Thymus (tissue), 11 donors: ENCODE results near the gene LPGAT1. TPM values are rescaled to one million over a fixed set of nuclear protein-coding genes. Genes with fewer than 3 reads are reported as not detected.

ENCODE experiments used
- DNase-seq, 9 donors: peaks; one replicate each; pipeline ENCODE4 v3.0.0-alpha.2; 2013; ENCODE audit warnings: low spot score in 9 of 9, low read depth in 6 of 9, missing footprints in 1 of 9
- H3K27ac ChIP-seq, 2 donors: one replicate each; pipeline ENCODE4 v1.5.1; 2013; ENCODE audit warnings: control low read depth in 1 of 2, low read depth in 1 of 2, low read length in 1 of 2, mild to moderate bottlenecking in 1 of 2, moderate library complexity in 1 of 2
- H3K27me3 ChIP-seq, 2 donors: one replicate each; pipeline ENCODE4 v1.5.1; 2013; ENCODE audit warnings: low read length in 1 of 2; ENCODE audit not compliant: control insufficient read depth in 2 of 2, insufficient read depth in 1 of 2
- H3K36me3 ChIP-seq, 2 donors: one replicate each; pipeline ENCODE4 v1.5.1; 2013; ENCODE audit warnings: low read length in 1 of 2, mild to moderate bottlenecking in 1 of 2, moderate library complexity in 1 of 2; ENCODE audit not compliant: control insufficient read depth in 2 of 2, insufficient read depth in 2 of 2
- H3K4me1 ChIP-seq, 2 donors: one replicate each; pipeline ENCODE4 v1.5.1; 2013; ENCODE audit warnings: low read length in 2 of 2; ENCODE audit not compliant: control insufficient read depth in 2 of 2, insufficient read depth in 2 of 2
- H3K4me3 ChIP-seq, 2 donors: one replicate each; pipeline ENCODE4 v1.5.1; 2013; ENCODE audit warnings: low read length in 2 of 2, control low read depth in 1 of 2, mild to moderate bottlenecking in 1 of 2
- H3K9me3 ChIP-seq, 2 donors: one replicate each; pipeline ENCODE4 v1.5.1; 2013; ENCODE audit warnings: low read length in 1 of 2, mild to moderate bottlenecking in 1 of 2; ENCODE audit not compliant: control insufficient read depth in 2 of 2, insufficient read depth in 1 of 2
- WGBS: extraction: QIAGEN DNeasy Blood & Tissue Kit; methylation state at CpG from one replicate; pipeline ENCODE4 v1.1.7; 2013; 5-methylcytosine and 5-hydroxymethylcytosine counted together
- polyA plus RNA-seq: library from polyadenylated mRNA; stranded (reverse); fragments of 200-250 nt; gene quantifications from one replicate; pipeline ENCODE4 v1.2.3, GENCODE V29; 2013
- total RNA-seq: library from RNA; stranded (reverse); fragments of 120-200 nt; gene quantifications from one replicate; pipeline ENCODE4 v1.2.4, GENCODE V29; 2013
- donor health status: healthy.

LPGAT1 gene
- total and polyA plus RNA-seq, 2 donors, result 10.2 to 10.8 TPM

DNA sequence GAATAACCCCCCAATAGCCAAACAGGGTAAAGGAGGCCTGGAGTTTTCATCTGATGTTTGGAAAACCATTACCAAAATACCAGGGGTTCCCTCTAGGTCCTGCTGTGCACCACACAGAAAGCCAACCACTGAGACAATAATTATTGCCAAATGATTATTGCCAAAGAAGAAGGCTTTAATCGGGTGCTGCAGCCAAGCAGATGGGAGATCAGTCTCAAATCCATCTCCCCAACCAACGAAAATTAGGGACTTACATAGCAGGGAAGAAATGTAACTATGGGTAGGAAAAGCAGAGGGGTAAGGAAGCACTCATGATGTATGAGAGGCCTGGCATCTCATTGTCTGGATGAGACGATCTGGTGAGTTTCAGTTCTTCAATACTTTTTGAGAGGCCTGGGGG lies 28.8 kb upstream of the LPGAT1 start:
- no peak for DNase-seq
- no peaks in the 10 kb centered on the region for H3K27me3 ChIP-seq
- no peak overlapping the region for H3K4me3 ChIP-seq
- H3K4me1 ChIP-seq, result no peaks in the 10 kb centered on the region
- 91% methylated on average over 3 of the region's 3 CpGs for WGBS
- no peaks in the 10 kb centered on the region for H3K36me3 ChIP-seq
- peaks cover 0 to 4% of the 10 kb centered on the region in 2 donors for H3K9me3 ChIP-seq
- H3K27ac ChIP-seq, result no peak overlapping the region

DNA sequence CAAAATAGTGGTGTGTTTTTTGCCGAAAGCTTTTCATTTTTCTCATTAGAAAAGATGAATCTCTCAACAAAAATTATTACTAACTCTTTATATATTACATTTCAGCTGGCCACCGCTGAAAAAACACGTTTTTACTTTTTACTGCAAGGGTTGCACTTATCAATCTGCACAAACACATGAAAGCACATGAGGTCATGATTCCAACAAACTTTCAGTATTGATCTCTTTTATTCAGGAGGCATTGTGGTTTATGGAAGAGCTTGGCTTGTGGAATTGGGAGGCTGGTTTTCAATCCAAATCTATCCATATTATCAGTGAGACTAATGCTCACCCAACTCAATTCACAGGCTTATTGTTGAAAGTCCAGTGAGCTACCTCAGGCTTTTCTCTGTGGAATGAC lies 20.6 kb upstream of the LPGAT1 start:
- no peaks in the 10 kb centered on the region for H3K4me1 ChIP-seq
- 62% methylated on average over 3 of the region's 3 CpGs for WGBS
- H3K27ac ChIP-seq, result no peak overlapping the region
- DNase-seq, result no peak
- no peaks in the 10 kb centered on the region for H3K36me3 ChIP-seq
- no peaks in the 10 kb centered on the region for H3K27me3 ChIP-seq
- H3K9me3 ChIP-seq, result no peaks in the 10 kb centered on the region
- H3K4me3 ChIP-seq, result no peak overlapping the region

DNA sequence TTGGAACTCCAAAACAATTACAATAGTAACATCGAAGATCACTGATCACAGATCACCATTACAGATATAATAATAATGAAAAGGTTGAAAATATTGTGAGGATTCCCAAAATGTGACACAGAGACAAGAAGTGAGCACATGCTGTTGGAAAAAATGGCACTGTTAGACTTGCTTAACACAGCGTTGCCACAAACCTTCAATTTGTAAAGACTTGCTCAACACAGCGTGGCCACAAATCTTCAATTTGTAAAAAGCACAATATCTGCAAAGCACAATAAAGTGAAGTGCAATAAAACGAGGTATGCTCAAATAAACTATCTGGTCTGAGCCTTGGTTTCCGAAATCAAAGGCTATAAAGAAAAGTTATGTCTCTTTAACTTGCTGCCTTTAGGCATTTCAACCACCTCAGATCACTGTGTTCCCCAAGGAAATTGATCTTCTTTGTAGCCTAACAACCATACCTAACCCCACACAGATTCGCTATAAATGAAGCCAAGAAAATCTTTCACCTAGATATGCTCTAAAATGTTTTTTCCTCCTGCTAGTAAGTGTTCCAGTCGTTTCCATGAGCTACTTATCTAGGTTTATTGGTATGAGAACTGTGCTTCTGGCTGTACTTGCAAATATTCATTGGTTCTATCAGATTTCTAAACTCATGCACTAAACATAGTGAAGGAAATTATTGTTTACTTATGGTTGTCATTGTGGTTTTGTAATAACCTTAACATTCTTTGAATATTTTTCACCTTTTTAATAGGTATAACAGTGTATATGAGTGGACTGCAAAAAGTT lies 13.1 kb upstream of the LPGAT1 start:
- H3K4me1 ChIP-seq, result peaks cover 4 to 9% of the 10 kb centered on the region in 2 donors
- H3K4me3 ChIP-seq, result no peak overlapping the region
- DNase-seq, result no peak
- no peaks in the 10 kb centered on the region for H3K36me3 ChIP-seq
- H3K27ac ChIP-seq, result no peak overlapping the region
- 98% methylated on average over 7 of the region's 7 CpGs for WGBS
- H3K9me3 ChIP-seq, result no peaks in the 10 kb centered on the region
- H3K27me3 ChIP-seq, result no peaks in the 10 kb centered on the region

DNA sequence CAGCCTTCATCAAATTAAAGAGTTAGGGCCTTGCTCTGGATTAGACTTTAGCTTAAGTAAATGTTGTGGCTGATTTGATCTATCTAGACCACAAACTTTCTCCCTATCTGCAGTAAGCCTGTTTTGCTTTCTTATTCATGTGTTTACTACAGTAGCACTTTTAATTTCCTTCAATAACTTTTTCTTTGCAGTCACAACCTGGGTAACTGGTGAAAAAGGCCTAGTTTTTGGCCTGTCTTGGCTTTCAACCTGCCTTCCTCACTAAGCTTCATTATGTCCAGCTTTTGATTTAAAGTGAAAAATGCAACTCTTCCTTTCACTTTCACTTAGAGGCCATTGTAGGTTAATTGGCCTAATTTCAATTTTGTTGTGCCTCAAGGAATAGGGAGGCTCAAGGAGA lies 12.5 kb upstream of the LPGAT1 start:
- H3K36me3 ChIP-seq, result no peaks in the 10 kb centered on the region
- no peak overlapping the region for H3K4me3 ChIP-seq
- H3K4me1 ChIP-seq, result peaks cover 4 to 9% of the 10 kb centered on the region in 2 donors
- H3K27me3 ChIP-seq, result no peaks in the 10 kb centered on the region
- no peaks in the 10 kb centered on the region for H3K9me3 ChIP-seq
- H3K27ac ChIP-seq, result peak overlapping the region in 1 of 2 donors; percentile 46
- DNase-seq, result peak in 1 of 9 donors; percentile 33

DNA sequence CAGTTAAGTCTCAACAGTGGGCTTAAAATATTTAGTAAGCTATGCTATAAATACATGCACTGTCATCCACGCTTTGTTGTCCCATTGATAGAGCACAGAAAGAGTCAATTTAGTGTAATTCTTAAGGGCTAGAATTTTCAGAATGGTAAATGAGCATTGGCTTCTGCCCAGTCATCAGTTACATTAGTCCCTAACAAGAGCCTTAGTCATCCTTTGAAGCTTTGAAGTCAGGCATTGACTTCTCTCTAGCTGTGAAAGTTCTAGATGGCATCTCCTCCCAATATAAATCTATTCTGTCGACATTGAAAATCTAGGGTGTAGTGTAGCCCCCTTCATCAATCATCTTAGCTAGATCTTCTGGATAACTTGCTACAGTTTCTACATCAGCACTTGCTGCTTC lies 12.0 kb upstream of the LPGAT1 start:
- H3K27ac ChIP-seq, result no peak overlapping the region
- H3K36me3 ChIP-seq, result no peaks in the 10 kb centered on the region
- WGBS, result 94% methylated on average over 2 of the region's 2 CpGs
- peaks cover 4 to 9% of the 10 kb centered on the region in 2 donors for H3K4me1 ChIP-seq
- H3K4me3 ChIP-seq, result no peak overlapping the region
- no peak for DNase-seq
- no peaks in the 10 kb centered on the region for H3K9me3 ChIP-seq
- no peaks in the 10 kb centered on the region for H3K27me3 ChIP-seq

DNA sequence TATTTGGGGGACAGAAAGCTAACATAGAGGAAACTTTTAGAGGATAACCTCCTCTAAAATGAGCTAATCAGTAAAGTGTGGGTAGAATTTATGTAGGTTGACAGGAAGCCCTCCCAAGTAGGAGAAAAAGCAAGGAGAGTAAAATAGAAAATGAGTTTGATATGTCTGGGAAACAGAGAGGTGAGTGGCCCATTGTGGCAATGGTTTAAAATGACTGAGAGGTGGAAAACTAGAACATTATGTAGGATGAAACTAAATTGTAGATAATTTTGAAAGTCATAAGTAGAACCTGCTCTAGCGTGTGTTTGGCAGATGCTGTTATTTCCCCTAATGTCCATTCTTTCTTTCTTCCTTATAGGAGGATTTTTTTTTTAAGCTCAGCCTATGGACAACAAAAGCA lies 8.5 kb upstream of the LPGAT1 start:
- DNase-seq, result no peak
- no peak overlapping the region for H3K27ac ChIP-seq
- H3K4me1 ChIP-seq, result peaks cover 4 to 9% of the 10 kb centered on the region in 2 donors
- H3K4me3 ChIP-seq, result no peak overlapping the region
- no peaks in the 10 kb centered on the region for H3K36me3 ChIP-seq
- H3K9me3 ChIP-seq, result no peaks in the 10 kb centered on the region
- WGBS, result 97% methylated on average over 1 of the region's 1 CpG
- no peaks in the 10 kb centered on the region for H3K27me3 ChIP-seq

DNA sequence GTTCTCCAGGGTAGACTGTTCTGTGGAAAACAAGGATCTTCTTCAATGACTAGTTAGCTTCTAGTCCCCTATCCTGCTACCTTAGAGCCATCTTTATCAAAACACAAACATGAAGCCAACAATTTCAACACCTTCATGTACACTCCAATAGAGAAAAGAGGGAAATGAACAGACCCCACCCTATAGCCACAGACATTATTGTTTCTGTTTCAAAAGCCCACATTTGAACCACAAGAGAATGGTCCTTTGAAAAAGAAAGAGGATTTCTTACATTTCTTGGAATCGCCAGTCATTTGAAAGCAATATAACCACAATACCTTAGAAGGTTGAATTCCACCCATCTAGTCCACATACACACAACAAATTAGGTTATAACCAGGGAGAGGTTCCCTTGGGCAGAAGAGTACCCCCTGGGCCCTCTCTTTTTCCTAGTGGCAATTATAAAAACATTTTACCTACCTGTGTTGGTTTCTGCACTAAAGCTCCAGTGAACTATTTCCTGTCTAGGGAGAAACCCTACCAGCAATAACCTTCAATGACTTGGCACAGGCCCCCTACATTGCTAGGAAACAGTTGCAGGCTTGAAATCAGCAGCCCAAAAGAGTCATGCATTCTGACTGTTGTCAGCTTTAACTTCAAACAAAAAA lies 2.7 kb upstream of the LPGAT1 start:
- Histone ChIP-seq H3K4me1 (peaks cover 9 to 13% of the 10 kb centered on the region in 2 donors), H3K36me3 (no peaks in the 10 kb centered on the region), H3K27me3 (peaks cover 0 to 12% of the 10 kb centered on the region in 2 donors), H3K9me3 (no peaks in the 10 kb centered on the region), H3K4me3 (no peak overlapping the region), H3K27ac (no peak overlapping the region)
- 24% methylated on average over 1 of the region's 1 CpG for WGBS
- peak in 1 of 9 donors; percentile 40 for DNase-seq

DNA sequence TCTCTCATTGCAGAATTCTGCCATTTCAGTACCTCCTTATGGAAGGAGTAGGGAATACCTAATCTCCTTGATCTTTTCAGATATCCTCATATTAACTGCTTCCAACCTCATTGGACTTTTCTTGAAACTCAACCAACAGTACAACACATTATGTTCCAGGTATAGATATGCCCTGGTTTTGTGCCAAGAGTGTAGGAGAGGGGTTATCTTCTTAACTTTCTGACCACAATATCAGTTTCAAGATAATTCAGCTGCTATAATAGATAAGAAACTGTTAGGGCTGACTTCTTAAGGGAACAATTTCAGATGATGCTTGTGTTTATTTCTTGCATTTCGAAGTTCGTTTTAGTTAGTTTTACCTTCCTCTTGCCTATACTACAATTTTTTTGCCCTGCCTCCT lies 2.1 kb upstream of the LPGAT1 start:
- Histone ChIP-seq H3K4me1 (peaks cover 9 to 13% of the 10 kb centered on the region in 2 donors), H3K27ac (no peak overlapping the region), H3K4me3 (no peak overlapping the region), H3K9me3 (no peaks in the 10 kb centered on the region), H3K36me3 (no peaks in the 10 kb centered on the region), H3K27me3 (peaks cover 0 to 12% of the 10 kb centered on the region in 2 donors)
- 56% methylated on average over 2 of the region's 2 CpGs for WGBS
- DNase-seq, result no peak

DNA sequence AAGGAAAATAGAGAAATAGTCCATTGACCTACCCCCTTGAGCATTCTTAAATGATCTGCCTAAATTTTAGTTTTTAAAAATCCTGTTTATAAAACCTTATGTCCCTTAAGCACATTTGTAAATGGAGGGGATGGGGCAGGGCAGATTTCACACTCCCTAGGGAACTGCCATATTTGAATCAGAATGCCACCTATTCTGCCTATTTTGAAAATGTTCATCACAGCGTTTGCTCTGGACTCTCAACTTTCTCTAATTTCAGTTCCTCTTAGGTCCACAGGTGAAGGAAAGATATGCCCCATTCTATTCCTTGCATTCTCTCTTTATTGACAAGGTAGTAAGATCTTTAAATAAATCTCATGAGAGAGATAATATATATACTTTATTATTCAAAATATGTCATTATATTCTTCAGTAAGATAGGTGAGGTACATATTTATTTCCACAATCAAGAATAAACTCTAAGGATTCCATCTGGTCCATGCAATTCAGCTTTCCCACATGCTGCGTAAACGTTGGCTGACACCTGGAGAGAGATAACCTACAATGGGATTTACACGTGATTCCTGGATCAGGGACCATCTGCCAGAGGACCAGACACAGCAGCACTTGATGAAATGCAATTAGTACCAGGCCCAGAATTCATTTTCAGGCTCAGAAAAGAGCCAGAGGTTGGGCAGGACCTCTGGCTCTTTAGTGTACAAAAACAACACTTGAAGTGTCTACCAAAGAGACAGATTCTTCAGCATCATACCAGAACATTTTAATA lies 1.2 kb upstream of the LPGAT1 start:
- no peak overlapping the region for H3K4me3 ChIP-seq
- peaks cover 9 to 13% of the 10 kb centered on the region in 2 donors for H3K4me1 ChIP-seq
- H3K27me3 ChIP-seq, result peaks cover 0 to 12% of the 10 kb centered on the region in 2 donors
- no peaks in the 10 kb centered on the region for H3K9me3 ChIP-seq
- H3K27ac ChIP-seq, result no peak overlapping the region
- 94% methylated on average over 4 of the region's 4 CpGs for WGBS
- DNase-seq, result no peak
- H3K36me3 ChIP-seq, result no peaks in the 10 kb centered on the region
